ENCODE data around the gene HIVEP2. TPM values are rescaled to one million over a fixed set of nuclear protein-coding genes. Genes with fewer than 3 reads are reported as not detected.

Gene HIVEP2
- total RNA-seq, 1 experiment from 2014 or later, result 3.2 TPM

DNA sequence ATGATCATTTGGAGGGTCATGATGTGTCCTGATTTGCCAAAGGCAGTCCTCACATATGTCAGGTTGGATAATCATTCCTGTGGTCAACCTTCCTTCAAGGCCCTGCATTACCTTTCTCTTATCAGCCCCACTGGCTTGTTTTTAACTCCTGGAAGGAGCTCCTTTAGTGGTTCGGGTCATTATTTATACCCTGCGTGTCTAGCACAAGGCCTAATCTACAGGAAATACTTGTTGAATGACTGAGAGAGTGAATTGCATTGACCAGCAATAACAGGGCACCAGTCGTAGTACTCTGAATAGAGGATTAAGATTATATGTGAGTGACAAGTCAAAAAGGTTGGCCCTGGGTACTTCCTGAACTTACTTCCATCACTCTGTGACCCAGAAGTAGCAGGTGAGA is 4.5 kb downstream of the HIVEP2 start:
- CTCF ChIA-PET, result no interaction called here
- no TSS peak for BruUV-seq (replicated peaks)
- POLR2A ChIA-PET (ENCODE audit: low non-redundant PET), result no interaction called here

DNA sequence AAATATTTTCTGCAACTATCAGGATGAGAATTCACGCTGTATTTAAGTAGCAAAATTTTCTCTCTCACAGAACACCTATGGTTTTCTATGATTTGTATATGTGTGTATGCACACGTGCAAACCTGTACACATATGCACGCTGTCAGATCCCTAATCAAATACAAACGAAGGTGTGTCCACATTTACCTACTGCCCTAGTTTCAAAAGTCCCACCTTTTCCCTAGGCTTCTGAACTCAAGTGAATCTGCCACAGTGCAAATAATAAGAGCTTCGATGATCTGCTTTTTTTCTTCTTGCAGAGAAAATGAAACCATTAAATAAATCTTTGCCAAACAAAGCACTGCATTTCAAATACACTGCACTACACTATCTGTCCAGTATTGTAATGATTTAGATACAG is 6.5 kb downstream of the HIVEP2 start:
- POLR2A ChIA-PET (ENCODE audit: low non-redundant PET), result no interaction called here
- no peak overlapping the region for H3K27ac ChIP-seq (ENCODE audit: low read depth, low read length, poor library complexity, severe bottlenecking)
- H3K36me3 ChIP-seq (ENCODE audit: insufficient read depth, low read length, poor library complexity, severe bottlenecking), result no peaks in the 10 kb centered on the region
- H3K9me3 ChIP-seq (ENCODE audit: low read depth, low read length, poor library complexity, severe bottlenecking), result no peaks in the 10 kb centered on the region
- peaks cover 2% of the 10 kb centered on the region for H3K4me1 ChIP-seq (ENCODE audit: insufficient read depth, low read length, poor library complexity, severe bottlenecking)
- no TSS peak for BruUV-seq (replicated peaks)
- CTCF ChIA-PET, result no interaction called here
- no peaks in the 10 kb centered on the region for H3K27me3 ChIP-seq (replicated peaks; ENCODE audit: insufficient read depth, low read depth, low read length, poor library complexity)
- intact Hi-C loops (cut with micrococcal nuclease; ENCODE audit: unreplicated experiment), result no loop called here
- no peak for TF ChIP-seq EZH2 (IDR thresholded peaks at IDR 0.05; ENCODE audit: borderline replicate concordance, low read depth, low read length, poor library complexity, severe bottlenecking)
- TF ChIP-seq, protein P1, sequence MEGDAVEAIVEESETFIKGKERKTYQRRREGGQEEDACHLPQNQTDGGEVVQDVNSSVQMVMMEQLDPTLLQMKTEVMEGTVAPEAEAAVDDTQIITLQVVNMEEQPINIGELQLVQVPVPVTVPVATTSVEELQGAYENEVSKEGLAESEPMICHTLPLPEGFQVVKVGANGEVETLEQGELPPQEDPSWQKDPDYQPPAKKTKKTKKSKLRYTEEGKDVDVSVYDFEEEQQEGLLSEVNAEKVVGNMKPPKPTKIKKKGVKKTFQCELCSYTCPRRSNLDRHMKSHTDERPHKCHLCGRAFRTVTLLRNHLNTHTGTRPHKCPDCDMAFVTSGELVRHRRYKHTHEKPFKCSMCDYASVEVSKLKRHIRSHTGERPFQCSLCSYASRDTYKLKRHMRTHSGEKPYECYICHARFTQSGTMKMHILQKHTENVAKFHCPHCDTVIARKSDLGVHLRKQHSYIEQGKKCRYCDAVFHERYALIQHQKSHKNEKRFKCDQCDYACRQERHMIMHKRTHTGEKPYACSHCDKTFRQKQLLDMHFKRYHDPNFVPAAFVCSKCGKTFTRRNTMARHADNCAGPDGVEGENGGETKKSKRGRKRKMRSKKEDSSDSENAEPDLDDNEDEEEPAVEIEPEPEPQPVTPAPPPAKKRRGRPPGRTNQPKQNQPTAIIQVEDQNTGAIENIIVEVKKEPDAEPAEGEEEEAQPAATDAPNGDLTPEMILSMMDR (conservative IDR thresholded peaks at IDR 0.05; ENCODE audit: low read depth, low read length), result no peak
- H3K4me3 ChIP-seq (ENCODE audit: low read depth, low read length, poor library complexity, severe bottlenecking), result no peak overlapping the region
- DNase-seq (ENCODE audit: low spot score), result no peak

More for the DNA sequence above, 4.5 kb downstream of the HIVEP2 start:
- Histone ChIP-seq H3K27ac (ENCODE audit: low read depth, low read length, poor library complexity, severe bottlenecking) (no peak overlapping the region), H3K4me1 (ENCODE audit: insufficient read depth, low read length, poor library complexity, severe bottlenecking) (peaks cover 11% of the 10 kb centered on the region), H3K9me3 (ENCODE audit: low read depth, low read length, poor library complexity, severe bottlenecking) (no peaks in the 10 kb centered on the region), H3K4me3 (ENCODE audit: low read depth, low read length, poor library complexity, severe bottlenecking) (no peak overlapping the region), H3K36me3 (ENCODE audit: insufficient read depth, low read length, poor library complexity, severe bottlenecking) (no peaks in the 10 kb centered on the region), H3K27me3 (replicated peaks; ENCODE audit: insufficient read depth, low read depth, low read length, poor library complexity) (no peaks in the 10 kb centered on the region)
- no peak for TF ChIP-seq EZH2 (IDR thresholded peaks at IDR 0.05; ENCODE audit: borderline replicate concordance, low read depth, low read length, poor library complexity, severe bottlenecking)
- TF ChIP-seq, protein P1 (conservative IDR thresholded peaks at IDR 0.05; ENCODE audit: low read depth, low read length), result no peak
- intact Hi-C loops (cut with micrococcal nuclease; ENCODE audit: unreplicated experiment), result loop anchor here (5.0 to 10.0 kb wide), 2 partner anchors 58 to 246 kb away; no protein-coding TSS in a partner anchor
- DNase-seq (ENCODE audit: low spot score), result no peak

DNA sequence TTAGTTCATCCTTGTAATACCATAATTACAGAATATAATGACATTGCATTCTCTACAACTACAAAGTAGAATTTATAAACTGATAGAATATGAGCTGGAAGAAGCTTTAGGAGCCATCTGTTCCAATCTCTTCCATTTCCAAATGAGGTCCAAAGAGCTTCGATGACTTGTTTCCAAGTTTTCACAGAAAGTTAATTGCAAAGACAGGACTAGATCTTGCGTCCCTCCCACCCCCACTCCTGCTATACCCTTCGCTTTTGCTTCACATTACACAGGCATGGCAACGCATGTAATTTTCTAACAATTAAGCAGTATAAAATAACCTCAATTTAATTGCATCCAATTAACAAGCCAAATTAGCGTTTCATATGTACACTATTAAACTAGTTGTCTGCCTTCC is 7.0 kb downstream of the HIVEP2 start:
- ChIA-PET POLR2A (ENCODE audit: low non-redundant PET) (no interaction called here), CTCF (no interaction called here)
- Histone ChIP-seq H3K27me3 (replicated peaks; ENCODE audit: insufficient read depth, low read depth, low read length, poor library complexity) (no peaks in the 10 kb centered on the region), H3K36me3 (ENCODE audit: insufficient read depth, low read length, poor library complexity, severe bottlenecking) (no peaks in the 10 kb centered on the region), H3K9me3 (ENCODE audit: low read depth, low read length, poor library complexity, severe bottlenecking) (no peaks in the 10 kb centered on the region), H3K4me3 (ENCODE audit: low read depth, low read length, poor library complexity, severe bottlenecking) (no peak overlapping the region), H3K27ac (ENCODE audit: low read depth, low read length, poor library complexity, severe bottlenecking) (no peak overlapping the region), H3K4me1 (ENCODE audit: insufficient read depth, low read length, poor library complexity, severe bottlenecking) (no peaks in the 10 kb centered on the region)
- no peak for DNase-seq (ENCODE audit: low spot score)
- TF ChIP-seq, protein P1 (conservative IDR thresholded peaks at IDR 0.05; ENCODE audit: low read depth, low read length), result no peak
- TF ChIP-seq EZH2 (IDR thresholded peaks at IDR 0.05; ENCODE audit: borderline replicate concordance, low read depth, low read length, poor library complexity, severe bottlenecking), result no peak
- intact Hi-C loops (cut with micrococcal nuclease; ENCODE audit: unreplicated experiment), result no loop called here
- no TSS peak for BruUV-seq (replicated peaks)

All from A673 (cell line).